GM12878 (cell line): ENCODE data around the gene TMEM44. TPM values are rescaled to one million over a fixed set of nuclear protein-coding genes. Genes with fewer than 3 reads are reported as not detected.

Source experiments
- ATAC-seq: fragments of 200-7000 bp; cut with Tn5 transposase; 3 replicates; pipeline ENCODE4 v1.9.1; 2020; ENCODE audit warnings: mild to moderate bottlenecking, moderate library complexity
- BruUV-seq: library from RNA; stranded (reverse); fragments of 400-500 nt; replicated peaks from 2 replicates; lab custom pipeline; 2021; lab: Mats Ljungman, UMichigan
- CTCF ChIA-PET: fragments of 300-600 bp; sonication (Branson Sonifier 250); formaldehyde crosslinking; extraction: SDS; loops from one replicate; lab custom pipeline; 2021; ENCODE audit warnings: inconsistent platforms; lab: Yijun Ruan, JAX
- POLR2A ChIA-PET: fragments of 350-600 bp; formaldehyde crosslinking; extraction: SDS; loops from one replicate; lab custom pipeline; 2021; ENCODE audit warnings: inconsistent platforms; lab: Charles Lee
- RAD21 ChIA-PET: fragments of 300-600 bp; sonication (Branson Sonifier 250); formaldehyde crosslinking; loops from one replicate; lab custom pipeline; 2023; ENCODE audit warnings: antibody characterized with exemption; ENCODE audit not compliant: unreplicated experiment; lab: Charles Lee
- SMC1A ChIA-PET: fragments of 300-600 bp; sonication (Branson Sonifier 250); formaldehyde crosslinking; loops from one replicate; lab custom pipeline; 2023; ENCODE audit not compliant: unreplicated experiment, uncharacterized antibody; lab: Charles Lee
- DNase-seq: peaks from one replicate; pipeline ENCODE4 v3.0.0-alpha.2; 2011; ENCODE audit warnings: low read depth, low spot score
- FAIRE-seq: peaks from 3 replicates; lab custom pipeline; 2011; peaks lifted over from hg19 to GRCh38; lab: Jason Lieb, UNC
- H2AFZ ChIP-seq: 2 replicates; pipeline ENCODE4 v1.6.0; 2011; ENCODE audit warnings: low read depth, low read length, control low read depth; ENCODE audit not compliant: control insufficient read depth
- H3K27ac ChIP-seq: 2 replicates; pipeline ENCODE4 v1.5.1; 2011; ENCODE audit warnings: control low read depth; ENCODE audit not compliant: control insufficient read depth, insufficient read depth
- H3K27me3 ChIP-seq, 2 experiments: replicated peaks in 1 of 2; 2 replicates each; pipeline versions ENCODE4 v1.6.0 to v1.6.1; 2011; ENCODE audit warnings: low read length in 1 of 2; ENCODE audit not compliant: control insufficient read depth in 2 of 2, insufficient read depth in 2 of 2
- H3K36me3 ChIP-seq, 2 experiments: 2 replicates each; pipeline ENCODE4 v1.5.1; 2011; ENCODE audit warnings: low read length in 1 of 2; ENCODE audit not compliant: control insufficient read depth in 2 of 2, insufficient read depth in 2 of 2
- H3K4me1 ChIP-seq: 2 replicates; pipeline ENCODE4 v1.6.1; 2011; ENCODE audit warnings: mild to moderate bottlenecking, low read length, moderate library complexity, mixed read lengths; ENCODE audit not compliant: control insufficient read depth, insufficient read depth
- H3K4me2 ChIP-seq: 2 replicates; pipeline ENCODE4 v1.6.0; 2011; ENCODE audit warnings: control low read depth; ENCODE audit not compliant: control insufficient read depth, insufficient read depth
- H3K4me3 ChIP-seq: fragments of 200-600 bp; sonication (generic); 2 replicates; pipeline ENCODE4 v1.5.1; 2016
- H3K79me2 ChIP-seq: 2 replicates; pipeline ENCODE4 v1.6.0; 2011; ENCODE audit warnings: low read length; ENCODE audit not compliant: control insufficient read depth, insufficient read depth
- H3K9ac ChIP-seq: 2 replicates; pipeline ENCODE4 v1.8.0; 2011; ENCODE audit warnings: low read length, control low read depth, mixed read lengths; ENCODE audit not compliant: control insufficient read depth, insufficient read depth
- H3K9me3 ChIP-seq: replicated peaks from 3 replicates; pipeline ENCODE4 v1.5.1; 2011; ENCODE audit warnings: mild to moderate bottlenecking, low read length; ENCODE audit not compliant: control insufficient read depth, insufficient read depth
- H4K20me1 ChIP-seq: 2 replicates; pipeline ENCODE4 v1.6.0; 2011; ENCODE audit not compliant: control insufficient read depth, insufficient read depth
- HCFC1 ChIP-seq: fragments of 150-350 bp; IDR thresholded peaks from 2 replicates; pipeline ENCODE4 v1.6.1; 2014; ENCODE audit warnings: low read length
- MEF2A ChIP-seq: IDR thresholded peaks from 2 replicates; pipeline ENCODE4 v1.6.1; 2011; ENCODE audit warnings: low read depth, mild to moderate bottlenecking, low read length, moderate library complexity; ENCODE audit not compliant: insufficient read depth
- RAD21 ChIP-seq: IDR thresholded peaks from 2 replicates; pipeline ENCODE4 v1.6.1; 2011; ENCODE audit warnings: mild to moderate bottlenecking, low read depth, low read length, moderate library complexity; ENCODE audit not compliant: insufficient read depth
- SIX5 ChIP-seq: IDR thresholded peaks from 2 replicates; pipeline ENCODE4 v1.6.1; 2011; ENCODE audit warnings: mild to moderate bottlenecking, low read depth, low read length, moderate library complexity; ENCODE audit not compliant: severe bottlenecking
- SMC3 ChIP-seq: IDR thresholded peaks from 2 replicates; pipeline ENCODE4 v1.6.1; 2011; ENCODE audit warnings: low read length, improper control_type of control experiment, borderline replicate concordance
- SP1 ChIP-seq: IDR thresholded peaks from one replicate; pipeline ENCODE4 v1.6.1; 2011; ENCODE audit warnings: low read depth, low read length
- SRF ChIP-seq, 2 experiments: IDR thresholded peaks; 2 replicates each; pipeline ENCODE4 v1.6.1; 2011; ENCODE audit warnings: low read depth in 2 of 2, low read length in 2 of 2, mild to moderate bottlenecking in 1 of 2, moderate library complexity in 1 of 2
- ZNF274 ChIP-seq: IDR thresholded peaks from one replicate; pipeline ENCODE4 v1.8.0; 2011; ENCODE audit not compliant: insufficient read length, insufficient read depth
- WGBS: methylation state at CpG from one replicate; pipeline ENCODE4 v1.1.6; 2016; ENCODE audit warnings: low lambda C conversion rate; ENCODE audit not compliant: insufficient replicate concordance, insufficient coverage; ENCODE audit errors: missing lambda C conversion rate; 5-methylcytosine and 5-hydroxymethylcytosine counted together
- in situ Hi-C: fragments of 300-500 bp; cut with MboI; formaldehyde crosslinking; loops from 9 replicates; pipeline ENCODE4 v1.14.3; 2018; ENCODE audit warnings: mixed read lengths
- intact Hi-C: fragments of 100-400 bp; cut with micrococcal nuclease; formaldehyde crosslinking; loops from one replicate; pipeline ENCODE4 v1.14.2; 2022; ENCODE audit not compliant: unreplicated experiment
- polyA plus RNA-seq, 11 experiments: library from polyadenylated mRNA; depleted of rRNA in 4 of 11; unstranded in 6 of 11; stranded (reverse) in 5 of 11; fragments of >200 nt; fragmentation: Nextera tagmentation in 4 of 11; fragmentation: Illumina TruSeq in 1 of 11; extraction: Ambion mirVana in 4 of 11; extraction: Trizol in 1 of 11; gene quantifications; 1 replicate in 1 of 11; 2 replicates in 10 of 11; pipeline versions ENCODE4 v1.2.1 to v1.2.3, GENCODE V29; 2011 to 2016; ENCODE audit warnings: inconsistent platforms in 2 of 11, missing spikeins in 2 of 11, low read depth in 1 of 11
- total RNA-seq, 4 experiments: library from RNA; depleted of rRNA in 3 of 4; stranded (reverse); fragments of >200 nt in 3 of 4; fragmentation: Illumina TruSeq in 1 of 4; extraction: Trizol in 1 of 4; gene quantifications; 2 replicates each; pipeline versions ENCODE4 v1.2.1 to v1.2.3, GENCODE V29; 2013 to 2021
- TF ChIP-seq, protein P1 (sequence below): IDR thresholded peaks from 2 replicates; pipeline ENCODE4 v1.6.1; 2012; ENCODE audit warnings: improper control_type of control experiment, low read depth, low read length; ENCODE audit not compliant: insufficient replicate concordance
- TF ChIP-seq, protein P2 (sequence below), 3 experiments: IDR thresholded peaks in 2 of 3; conservative IDR thresholded peaks in 1 of 3; 2 replicates each; pipeline ENCODE4 v1.5.1; 2011; ENCODE audit warnings: low read depth in 3 of 3, low read length in 3 of 3, mild to moderate bottlenecking in 3 of 3, control low read depth in 2 of 3, moderate library complexity in 2 of 3, inconsistent platforms in 1 of 3, mixed read lengths in 1 of 3; ENCODE audit not compliant: control insufficient read depth in 2 of 3, insufficient read depth in 1 of 3; ENCODE audit errors: extremely low read depth in 1 of 3

TMEM44 gene
- total and polyA plus RNA-seq, 10 of the 15 experiments (the other 5 are each of a cell fraction or from before 2014, with no cell fraction given), result 0.57 to 8.3 (median 3.6) TPM

DNA sequence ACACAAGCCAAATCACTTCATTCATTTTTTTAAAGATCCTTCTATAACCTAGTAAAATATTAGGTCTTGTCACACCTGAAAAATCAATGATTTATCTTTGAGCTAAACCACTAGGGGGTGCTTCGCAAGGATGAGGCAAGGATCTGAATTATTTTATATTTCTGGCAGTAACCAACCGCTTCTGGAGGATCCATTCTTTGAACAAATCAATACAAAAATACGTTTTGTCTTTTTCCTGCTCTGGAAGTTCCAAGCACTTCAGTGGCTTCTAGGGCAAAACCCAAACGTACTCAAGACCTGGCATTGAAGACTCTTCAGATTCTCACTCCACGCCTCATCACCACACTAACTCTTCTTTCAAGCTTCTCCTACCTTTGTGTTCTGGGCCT is 38.3 kb upstream of the TMEM44 start:
- H3K4me2 ChIP-seq, result peak overlapping the region; percentile 83
- H3K9ac ChIP-seq, result peak overlapping the region; percentile 82
- ChIA-PET RAD21 (interaction anchor here (0.7 to 6.3 kb wide), 16 partner anchors 12 to 871 kb away, joined by 3 to 69 read pairs (median 6); partner anchors contain the start of genes PPP1R2 and XXYLT1), SMC1A (interaction anchor here (0.7 to 4.7 kb wide), 19 partner anchors 10 to 866 kb away, joined by 3 to 41 read pairs (median 4); no protein-coding TSS in a partner anchor), CTCF (interaction anchor here (0.6 to 6.0 kb wide), 38 partner anchors 11 to 871 kb away, joined by 3 to 96 read pairs (median 5); partner anchors contain the start of genes FAM43A, TMEM44 and XXYLT1), POLR2A (interaction anchor here (0.6 to 1.6 kb wide), 3 partner anchors 11 to 594 kb away, joined by 3 to 5 read pairs (median 5); no protein-coding TSS in a partner anchor)
- under 1% methylated on average over 5 of the region's 5 CpGs for WGBS
- H4K20me1 ChIP-seq, result no peaks in the 10 kb centered on the region
- H3K36me3 ChIP-seq, result peaks cover 0 to 7% of the 10 kb centered on the region in 2 experiments; a peak in 2 of 4 replicates
- in situ Hi-C loops, result loop anchor here (5.0 to 10.0 kb wide), 3 partner anchors 596 to 866 kb away; partner anchors contain the start of gene ACAP2
- peaks cover 30% of the 10 kb centered on the region for H3K79me2 ChIP-seq
- peak overlapping the region; percentile 96 for H2AFZ ChIP-seq
- H3K4me3 ChIP-seq, result peak overlapping the region; percentile 93
- BruUV-seq, result TSS peak; percentile 73
- peak; percentile 64 for ATAC-seq
- H3K27ac ChIP-seq, result peak overlapping the region; percentile 96
- no peak for DNase-seq
- no peak for FAIRE-seq
- no peaks in the 10 kb centered on the region for H3K27me3 ChIP-seq
- peak; percentile 58; the same call in 1 of the 2 replicates for TF ChIP-seq SMC3
- TF ChIP-seq, protein P1, sequence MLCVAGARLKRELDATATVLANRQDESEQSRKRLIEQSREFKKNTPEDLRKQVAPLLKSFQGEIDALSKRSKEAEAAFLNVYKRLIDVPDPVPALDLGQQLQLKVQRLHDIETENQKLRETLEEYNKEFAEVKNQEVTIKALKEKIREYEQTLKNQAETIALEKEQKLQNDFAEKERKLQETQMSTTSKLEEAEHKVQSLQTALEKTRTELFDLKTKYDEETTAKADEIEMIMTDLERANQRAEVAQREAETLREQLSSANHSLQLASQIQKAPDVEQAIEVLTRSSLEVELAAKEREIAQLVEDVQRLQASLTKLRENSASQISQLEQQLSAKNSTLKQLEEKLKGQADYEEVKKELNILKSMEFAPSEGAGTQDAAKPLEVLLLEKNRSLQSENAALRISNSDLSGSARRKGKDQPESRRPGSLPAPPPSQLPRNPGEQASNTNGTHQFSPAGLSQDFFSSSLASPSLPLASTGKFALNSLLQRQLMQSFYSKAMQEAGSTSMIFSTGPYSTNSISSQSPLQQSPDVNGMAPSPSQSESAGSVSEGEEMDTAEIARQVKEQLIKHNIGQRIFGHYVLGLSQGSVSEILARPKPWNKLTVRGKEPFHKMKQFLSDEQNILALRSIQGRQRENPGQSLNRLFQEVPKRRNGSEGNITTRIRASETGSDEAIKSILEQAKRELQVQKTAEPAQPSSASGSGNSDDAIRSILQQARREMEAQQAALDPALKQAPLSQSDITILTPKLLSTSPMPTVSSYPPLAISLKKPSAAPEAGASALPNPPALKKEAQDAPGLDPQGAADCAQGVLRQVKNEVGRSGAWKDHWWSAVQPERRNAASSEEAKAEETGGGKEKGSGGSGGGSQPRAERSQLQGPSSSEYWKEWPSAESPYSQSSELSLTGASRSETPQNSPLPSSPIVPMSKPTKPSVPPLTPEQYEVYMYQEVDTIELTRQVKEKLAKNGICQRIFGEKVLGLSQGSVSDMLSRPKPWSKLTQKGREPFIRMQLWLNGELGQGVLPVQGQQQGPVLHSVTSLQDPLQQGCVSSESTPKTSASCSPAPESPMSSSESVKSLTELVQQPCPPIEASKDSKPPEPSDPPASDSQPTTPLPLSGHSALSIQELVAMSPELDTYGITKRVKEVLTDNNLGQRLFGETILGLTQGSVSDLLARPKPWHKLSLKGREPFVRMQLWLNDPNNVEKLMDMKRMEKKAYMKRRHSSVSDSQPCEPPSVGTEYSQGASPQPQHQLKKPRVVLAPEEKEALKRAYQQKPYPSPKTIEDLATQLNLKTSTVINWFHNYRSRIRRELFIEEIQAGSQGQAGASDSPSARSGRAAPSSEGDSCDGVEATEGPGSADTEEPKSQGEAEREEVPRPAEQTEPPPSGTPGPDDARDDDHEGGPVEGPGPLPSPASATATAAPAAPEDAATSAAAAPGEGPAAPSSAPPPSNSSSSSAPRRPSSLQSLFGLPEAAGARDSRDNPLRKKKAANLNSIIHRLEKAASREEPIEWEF, result peak; percentile 22
- no peak for TF ChIP-seq HCFC1
- TF ChIP-seq SRF (IDR thresholded peaks at IDR 0.05; ENCODE audit: low read depth in 2 of 2, low read length in 2 of 2), result no peak
- TF ChIP-seq RAD21, result peak; percentile 29; the same call in 1 of the 2 replicates
- TF ChIP-seq ZNF274, result no peak
- TF ChIP-seq SP1, result no peak
- TF ChIP-seq, protein P2, sequence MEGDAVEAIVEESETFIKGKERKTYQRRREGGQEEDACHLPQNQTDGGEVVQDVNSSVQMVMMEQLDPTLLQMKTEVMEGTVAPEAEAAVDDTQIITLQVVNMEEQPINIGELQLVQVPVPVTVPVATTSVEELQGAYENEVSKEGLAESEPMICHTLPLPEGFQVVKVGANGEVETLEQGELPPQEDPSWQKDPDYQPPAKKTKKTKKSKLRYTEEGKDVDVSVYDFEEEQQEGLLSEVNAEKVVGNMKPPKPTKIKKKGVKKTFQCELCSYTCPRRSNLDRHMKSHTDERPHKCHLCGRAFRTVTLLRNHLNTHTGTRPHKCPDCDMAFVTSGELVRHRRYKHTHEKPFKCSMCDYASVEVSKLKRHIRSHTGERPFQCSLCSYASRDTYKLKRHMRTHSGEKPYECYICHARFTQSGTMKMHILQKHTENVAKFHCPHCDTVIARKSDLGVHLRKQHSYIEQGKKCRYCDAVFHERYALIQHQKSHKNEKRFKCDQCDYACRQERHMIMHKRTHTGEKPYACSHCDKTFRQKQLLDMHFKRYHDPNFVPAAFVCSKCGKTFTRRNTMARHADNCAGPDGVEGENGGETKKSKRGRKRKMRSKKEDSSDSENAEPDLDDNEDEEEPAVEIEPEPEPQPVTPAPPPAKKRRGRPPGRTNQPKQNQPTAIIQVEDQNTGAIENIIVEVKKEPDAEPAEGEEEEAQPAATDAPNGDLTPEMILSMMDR (IDR thresholded peaks at IDR 0.05 in 2 of 3, conservative IDR thresholded peaks at IDR 0.05 in 1 of 3; ENCODE audit: control insufficient read depth in 2 of 3, extremely low read depth in 1 of 3, insufficient read depth in 1 of 3, low read depth in 3 of 3, low read length in 3 of 3), result peak; percentile 35 to 65 (median 47); a peak in 4 of 6 replicates
- TF ChIP-seq SIX5, result no peak
- no peak for TF ChIP-seq MEF2A
- TF ChIP-seq, all 136 proteins: peak for 4
- no peaks in the 10 kb centered on the region for H3K9me3 ChIP-seq
- intact Hi-C loops, result no loop called here
- peaks cover 21% of the 10 kb centered on the region for H3K4me1 ChIP-seq
